Lower leg skin (tissue), 3 donors: ENCODE measurements around the gene APBA2.

ENCODE experiments used
- CTCF ChIP-seq, 3 donors: fragments of 450-650 bp; IDR thresholded peaks; one replicate each; pipeline ENCODE4 v1.5.1; 2016; ENCODE audit warnings: antibody characterized with exemption in 3 of 3, mild to moderate bottlenecking in 3 of 3, moderate library complexity in 2 of 3
- POLR2A ChIP-seq, 2 donors: fragments of 450-650 bp; IDR thresholded peaks; one replicate each; pipeline ENCODE4 v1.6.1; 2016 to 2017; ENCODE audit warnings: antibody characterized with exemption in 2 of 2, mild to moderate bottlenecking in 1 of 2, moderate library complexity in 1 of 2

- TF ChIP-seq CTCF (IDR thresholded peaks at IDR 0.05) (no peak), POLR2A (IDR thresholded peaks at IDR 0.05) (no peak)
Observed at GRCh38 chr15:28888900-28889299, 3.1 kb downstream of the APBA2 start.
